AG08395 (cell line): ENCODE data around the gene CEACAM16.

ENCODE experiments used
- DNase-seq: peaks from one replicate; pipeline ENCODE4 v3.0.0; 2012; ENCODE audit warnings: mixed read lengths, low spot score

The CEACAM16 gene

GRCh38 chr19:44725251-44725650 lies 26.3 kb downstream of the CEACAM16 start:
- DNase-seq = no peak

DNA sequence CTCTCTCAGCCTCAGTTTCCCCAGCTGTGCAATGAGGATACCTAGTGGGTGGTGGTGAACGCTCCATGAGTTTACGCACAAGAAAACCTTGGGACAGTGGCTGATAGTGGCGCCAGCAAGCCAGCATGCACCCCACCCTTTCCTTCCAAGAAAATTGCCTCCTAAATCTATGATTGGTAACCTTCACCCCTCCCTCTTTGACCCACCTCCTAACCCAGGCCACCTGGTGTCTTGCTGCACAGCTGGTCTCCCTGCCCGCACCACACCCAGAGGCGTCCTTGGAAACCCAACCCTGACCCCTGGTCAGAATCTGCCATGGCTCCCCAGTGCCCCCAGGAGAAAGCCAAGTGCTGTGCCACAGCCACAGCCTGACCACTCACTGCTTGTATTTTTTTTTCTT lies 26.7 kb downstream of the CEACAM16 start:
- no peak for DNase-seq

DNA sequence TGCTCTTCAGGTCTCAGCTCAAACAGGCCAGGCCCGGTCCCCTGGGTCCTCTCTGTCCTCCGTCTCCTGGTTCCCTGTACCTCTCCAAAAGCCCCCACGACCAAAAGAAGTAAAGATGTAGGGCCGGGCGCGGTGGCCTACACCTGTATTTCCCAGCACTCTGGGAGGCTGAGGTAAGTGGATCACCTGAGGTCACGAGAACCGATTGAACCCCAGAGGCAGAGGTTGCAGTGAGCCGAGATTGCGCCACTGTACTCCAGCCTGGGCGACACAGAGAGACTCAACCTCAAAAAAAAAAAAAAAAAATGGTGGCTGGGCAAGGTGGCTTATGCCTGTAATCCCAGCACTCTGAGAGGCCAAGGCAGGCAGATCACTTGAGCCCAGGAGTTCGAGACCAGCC lies 27.5 kb downstream of the CEACAM16 start:
- DNase-seq = no peak

DNA sequence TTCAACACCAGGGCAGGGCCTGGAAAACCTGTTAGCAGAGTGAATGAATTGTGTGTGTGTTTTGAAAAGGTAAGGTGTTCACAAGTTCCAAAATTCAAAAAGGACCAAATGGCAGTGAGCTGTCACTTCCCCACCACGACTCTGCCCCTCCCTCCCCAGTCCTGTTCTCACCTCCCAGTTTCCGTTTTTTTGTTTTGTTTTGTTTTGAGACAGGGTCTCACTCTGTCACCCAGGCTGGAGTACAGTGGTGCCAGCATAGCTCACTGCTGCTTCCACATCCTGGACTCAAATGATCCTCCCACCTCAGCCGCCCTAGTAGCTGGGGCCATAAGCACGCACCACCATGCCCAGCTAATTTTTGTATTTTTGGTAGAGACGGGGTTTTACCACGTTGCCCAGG lies 29.2 kb downstream of the CEACAM16 start:
- DNase-seq = no peak

DNA sequence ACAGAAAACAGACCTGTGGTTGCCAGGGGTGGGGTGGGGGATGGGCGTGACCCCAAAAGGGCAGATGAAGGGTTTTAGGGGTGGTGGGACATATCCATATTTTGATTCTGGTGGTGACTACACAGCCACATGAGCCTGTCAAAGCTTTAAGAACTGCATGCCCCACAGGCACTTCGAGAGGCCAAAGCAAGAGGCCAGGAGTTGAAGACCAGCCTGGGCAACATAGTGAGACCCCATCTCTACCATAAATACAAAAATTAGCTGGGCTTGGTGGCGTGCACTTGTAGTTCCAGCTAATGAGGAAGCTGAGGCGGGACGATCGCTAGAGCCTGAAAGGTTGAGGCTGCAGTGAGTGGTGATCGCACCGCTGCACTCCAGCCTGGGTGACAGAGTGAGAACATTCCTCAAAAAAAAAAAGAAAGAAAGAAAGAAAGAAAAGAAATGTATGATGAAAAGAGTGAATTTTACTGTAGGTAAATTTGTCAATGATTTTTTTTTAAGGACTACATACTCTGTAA lies 30.6 kb downstream of the CEACAM16 start:
- no peak for DNase-seq

- no peak for DNase-seq
These were observed 32.1 kb downstream of the CEACAM16 start for GRCh38 chr19:44731081-44731480.

- no peak for DNase-seq
These were observed 32.7 kb downstream of the CEACAM16 start for GRCh38 chr19:44731622-44732021.

- DNase-seq = no peak
These were observed 33.5 kb downstream of the CEACAM16 start for GRCh38 chr19:44732235-44733014.

- DNase-seq = no peak
These were observed 35.4 kb downstream of the CEACAM16 start for GRCh38 chr19:44734357-44734756.

- no peak for DNase-seq
These were observed 36.1 kb downstream of the CEACAM16 start for GRCh38 chr19:44735011-44735410.

DNA sequence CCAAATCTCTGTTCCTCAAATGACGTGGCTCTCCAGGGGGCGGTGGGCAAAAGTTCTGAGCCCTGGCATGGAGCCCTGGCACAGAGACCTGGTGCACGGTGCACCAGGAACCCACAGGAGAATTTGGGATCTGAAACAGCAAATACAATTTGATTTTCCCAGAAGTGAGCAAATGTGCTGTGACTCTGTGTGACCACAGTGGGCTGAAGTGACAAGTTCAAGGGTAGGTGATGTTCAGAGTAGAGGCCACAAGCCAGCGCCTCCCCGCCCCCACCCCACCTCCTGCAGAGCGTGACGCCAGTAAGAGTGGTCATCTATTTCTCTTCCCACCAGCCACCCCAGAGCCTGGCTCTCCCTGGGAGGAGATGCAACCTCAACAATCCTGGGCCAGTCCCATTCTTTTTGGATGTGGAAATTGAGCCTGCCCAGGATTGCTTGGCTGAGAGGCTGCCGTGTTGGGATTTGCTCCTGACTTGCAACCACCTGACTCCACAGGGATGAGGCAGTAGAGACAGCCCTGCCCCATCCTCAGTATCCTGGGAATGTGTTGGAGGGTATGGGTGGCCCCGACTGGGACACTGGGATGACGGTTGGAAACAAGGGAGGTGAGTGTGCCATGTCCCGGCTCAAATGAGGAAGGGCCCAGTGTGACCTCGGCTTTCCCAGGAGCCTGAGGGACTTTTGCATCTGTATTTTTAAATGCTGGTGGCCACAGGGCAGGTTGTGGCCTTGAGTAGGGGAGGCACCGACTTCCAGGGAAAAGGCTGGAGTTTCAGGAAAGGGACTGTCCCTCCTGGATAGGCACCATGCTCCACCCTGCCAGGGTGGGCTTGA lies 38.5 kb downstream of the CEACAM16 start:
- DNase-seq = no peak

DNA sequence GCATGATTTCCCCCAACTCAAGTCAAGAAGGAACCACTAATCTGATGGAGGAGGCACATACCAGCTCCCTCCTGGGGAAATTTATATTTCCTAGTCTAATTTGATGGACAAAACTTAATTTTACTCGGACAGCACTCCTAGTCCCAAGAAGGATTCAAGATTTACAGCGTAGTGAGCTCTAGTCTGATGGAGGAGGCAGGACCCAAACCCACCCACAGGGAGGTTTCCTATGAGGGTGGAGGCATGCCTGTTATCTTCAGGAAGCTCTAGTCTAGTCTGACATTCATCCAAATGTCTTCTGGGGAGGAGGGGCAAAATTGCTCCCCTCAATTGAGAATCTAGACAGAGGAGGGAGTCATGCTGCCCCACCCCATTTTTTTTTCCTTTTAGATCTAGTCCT lies 39.2 kb downstream of the CEACAM16 start:
- no peak for DNase-seq

GRCh38 chr19:44738603-44739558 lies 39.9 kb downstream of the CEACAM16 start:
- no peak for DNase-seq

- no peak for DNase-seq
These were observed 41.4 kb downstream of the CEACAM16 start for GRCh38 chr19:44740351-44740824.

GRCh38 chr19:44741258-44741731 lies 42.3 kb downstream of the CEACAM16 start:
- DNase-seq = no peak

DNA sequence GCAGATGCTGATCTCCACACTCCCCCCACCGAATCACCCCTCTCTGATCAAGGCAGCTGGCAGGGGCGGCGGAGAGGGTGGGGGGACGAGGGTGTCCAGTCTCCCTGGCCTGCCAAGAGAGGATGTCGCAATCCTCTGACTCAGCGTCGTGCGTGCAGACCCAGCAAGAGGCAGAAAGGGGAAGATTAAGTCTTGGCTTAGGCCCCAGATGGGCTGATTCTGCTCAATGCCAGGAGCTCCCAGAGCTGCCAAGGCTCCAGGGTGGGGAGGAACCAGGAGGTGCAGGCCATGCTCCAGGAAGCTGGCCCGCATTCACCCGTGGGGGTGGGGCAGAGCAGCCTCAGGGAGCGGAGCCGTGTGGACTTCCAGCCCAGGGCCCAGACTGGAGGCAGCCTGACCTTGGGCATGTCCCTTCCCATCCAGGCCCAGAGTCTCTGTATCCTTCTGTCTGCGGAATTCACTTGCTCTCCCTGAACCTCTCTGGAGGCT lies 42.9 kb downstream of the CEACAM16 start:
- DNase-seq = peak; percentile 97

DNA sequence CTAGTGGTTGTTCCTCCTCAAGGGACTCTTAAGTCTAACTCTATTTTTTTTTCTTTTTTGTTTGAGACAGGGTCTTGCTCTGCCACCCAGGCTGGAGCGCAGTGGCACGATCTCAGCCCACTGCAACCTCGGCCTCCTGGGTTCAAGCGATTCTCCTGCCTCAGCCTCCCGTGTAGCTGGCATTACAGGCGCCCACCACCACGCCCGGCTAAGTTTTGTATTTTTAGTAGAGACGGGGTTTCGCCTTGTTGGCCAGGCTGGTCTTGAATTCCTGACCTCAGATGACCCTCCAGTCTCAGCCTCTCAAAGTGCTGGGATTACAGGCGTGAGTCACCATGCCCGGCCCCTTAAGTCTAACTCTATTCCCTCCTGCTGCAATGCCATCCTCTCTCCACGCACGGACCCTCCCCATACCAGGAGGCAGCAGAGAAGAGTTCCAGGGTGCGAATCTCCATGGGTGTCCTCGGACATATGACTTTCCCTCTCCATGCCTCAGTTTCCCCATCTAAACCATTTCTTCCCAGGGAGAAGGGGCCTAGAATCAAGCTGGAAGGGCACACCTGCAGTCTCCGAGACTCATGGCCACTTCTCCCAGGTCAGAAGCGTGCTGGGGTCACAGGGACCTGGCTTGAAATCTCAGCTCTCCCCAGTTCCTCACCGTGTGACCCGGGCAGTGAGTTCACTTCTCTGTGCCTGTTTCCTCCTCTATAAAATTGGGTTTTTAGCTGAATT lies 43.5 kb downstream of the CEACAM16 start:
- no peak for DNase-seq

- no peak for DNase-seq
These were observed 46.0 kb downstream of the CEACAM16 start for GRCh38 chr19:44744871-44745332.

DNA sequence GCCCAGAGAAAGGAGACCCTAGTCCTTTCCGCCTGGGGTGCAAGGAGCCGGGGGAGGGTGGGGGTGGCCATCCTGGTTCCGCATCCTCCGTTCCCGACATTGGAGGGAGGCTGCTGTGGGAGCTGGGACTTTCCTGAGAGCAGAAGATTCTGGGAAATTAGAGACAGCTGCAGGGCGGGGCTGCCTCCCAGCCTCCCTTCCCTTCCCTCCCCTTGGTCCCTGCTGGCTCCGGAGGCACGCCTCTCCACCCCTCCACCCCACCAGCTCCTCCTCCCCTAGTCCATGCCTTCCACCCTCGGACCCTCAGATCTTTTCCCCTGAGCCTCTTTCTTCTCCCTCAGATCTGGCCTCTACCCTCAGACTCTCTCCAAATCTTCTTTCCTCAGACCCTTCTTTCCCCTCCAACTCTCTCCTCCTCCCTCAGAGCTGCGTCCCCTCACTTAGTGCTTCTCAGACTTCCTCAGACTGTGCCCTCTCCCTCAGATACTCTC lies 46.4 kb downstream of the CEACAM16 start:
- DNase-seq = peak; percentile 62

DNA sequence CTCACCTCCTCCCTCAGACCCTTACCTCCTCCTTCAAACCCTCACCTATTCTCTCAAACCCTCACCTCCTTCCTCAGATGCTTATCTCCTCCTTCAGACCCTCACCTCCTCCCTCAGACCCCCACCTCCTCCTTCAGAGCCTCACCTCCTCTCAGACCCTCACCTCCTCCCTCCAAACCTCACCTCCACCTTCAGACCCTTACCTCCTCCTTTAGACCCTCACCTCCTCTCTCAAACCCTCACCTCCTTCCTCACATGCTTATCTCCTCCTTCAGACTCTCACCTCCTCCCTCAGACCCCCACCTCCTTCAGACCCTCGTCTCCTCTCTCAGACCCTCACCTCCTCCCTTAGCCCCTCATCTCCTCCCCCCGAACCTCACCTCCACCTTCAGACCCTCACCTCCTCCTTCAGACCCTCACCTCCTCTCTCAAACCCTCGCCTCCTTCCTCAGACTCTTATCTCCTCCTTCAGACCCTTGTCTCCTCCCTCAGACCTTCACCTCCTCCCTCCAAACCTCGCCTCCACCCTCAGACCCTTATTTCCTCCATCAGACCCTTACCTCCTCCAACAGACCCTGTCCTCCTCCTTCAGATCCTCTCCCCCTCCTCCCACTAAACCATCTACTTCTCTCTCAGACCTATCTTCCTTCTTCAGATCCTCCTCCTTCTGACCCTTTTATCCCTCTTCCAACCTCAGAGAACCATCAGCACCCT lies 47.1 kb downstream of the CEACAM16 start:
- no peak for DNase-seq
